ENCODE data around the gene RANBP6. TPM values are rescaled to one million over a fixed set of nuclear protein-coding genes. Genes with fewer than 3 reads are reported as not detected.
A peak's percentile ranks its signal among the peaks of the same experiment; 100 is the strongest.

Gene RANBP6
- total RNA-seq, 4 donors from 2014 or later, result 6.0 to 11.6 (median 8.3) TPM

DNA sequence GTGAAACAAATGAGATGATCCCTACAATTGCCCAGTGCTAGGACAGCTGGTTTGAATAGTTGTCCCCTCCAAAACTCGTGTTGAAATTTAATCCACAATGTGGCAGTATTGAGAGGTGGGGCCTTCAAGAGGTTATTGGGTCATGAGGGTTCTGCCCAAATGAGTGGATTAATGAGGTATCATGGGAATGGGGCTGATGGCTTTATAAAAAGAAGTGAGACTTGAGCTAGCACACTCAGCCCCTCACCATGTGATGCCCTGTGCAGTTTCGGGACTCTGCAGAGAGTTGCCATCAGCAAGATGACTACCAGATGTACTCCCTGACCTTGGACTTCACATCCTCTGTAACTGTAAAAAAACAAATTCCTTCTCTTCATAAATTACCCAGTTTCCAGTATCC lies 33.1 kb downstream of the RANBP6 start:
- Histone ChIP-seq H3K4me1 (no peaks in the 10 kb centered on the region), H3K4me3 (no peak overlapping the region), H3K27ac (no peak overlapping the region), H3K27me3 (no peaks in the 10 kb centered on the region), H3K9me3 (no peaks in the 10 kb centered on the region), H3K36me3 (peaks cover 0 to 19% (median 0%) of the 10 kb centered on the region in 3 donors)
- DNase-seq, result no peak
- TF ChIP-seq, protein P1, sequence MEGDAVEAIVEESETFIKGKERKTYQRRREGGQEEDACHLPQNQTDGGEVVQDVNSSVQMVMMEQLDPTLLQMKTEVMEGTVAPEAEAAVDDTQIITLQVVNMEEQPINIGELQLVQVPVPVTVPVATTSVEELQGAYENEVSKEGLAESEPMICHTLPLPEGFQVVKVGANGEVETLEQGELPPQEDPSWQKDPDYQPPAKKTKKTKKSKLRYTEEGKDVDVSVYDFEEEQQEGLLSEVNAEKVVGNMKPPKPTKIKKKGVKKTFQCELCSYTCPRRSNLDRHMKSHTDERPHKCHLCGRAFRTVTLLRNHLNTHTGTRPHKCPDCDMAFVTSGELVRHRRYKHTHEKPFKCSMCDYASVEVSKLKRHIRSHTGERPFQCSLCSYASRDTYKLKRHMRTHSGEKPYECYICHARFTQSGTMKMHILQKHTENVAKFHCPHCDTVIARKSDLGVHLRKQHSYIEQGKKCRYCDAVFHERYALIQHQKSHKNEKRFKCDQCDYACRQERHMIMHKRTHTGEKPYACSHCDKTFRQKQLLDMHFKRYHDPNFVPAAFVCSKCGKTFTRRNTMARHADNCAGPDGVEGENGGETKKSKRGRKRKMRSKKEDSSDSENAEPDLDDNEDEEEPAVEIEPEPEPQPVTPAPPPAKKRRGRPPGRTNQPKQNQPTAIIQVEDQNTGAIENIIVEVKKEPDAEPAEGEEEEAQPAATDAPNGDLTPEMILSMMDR (IDR thresholded peaks at IDR 0.05), result no peak
- TF ChIP-seq POLR2A (IDR thresholded peaks at IDR 0.05), result no peak

DNA sequence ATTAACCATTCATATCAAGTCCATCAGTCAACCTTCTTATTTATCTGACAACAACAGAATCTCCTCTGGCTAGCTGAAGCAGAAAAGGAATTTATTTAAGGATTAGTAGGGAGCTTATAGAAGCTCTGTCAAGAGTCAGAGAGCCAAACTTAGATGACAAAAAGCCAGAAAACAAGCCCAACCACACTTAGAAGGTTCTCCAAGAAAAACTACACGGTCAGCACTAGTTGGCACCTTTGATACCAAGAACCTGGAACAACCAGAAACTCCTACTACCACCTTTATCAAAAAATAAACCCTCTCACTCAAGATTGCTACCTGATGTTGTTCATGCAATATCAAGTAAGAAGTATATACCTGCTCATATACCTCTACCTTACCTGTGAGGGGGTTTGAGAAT lies 36.9 kb downstream of the RANBP6 start:
- H3K4me3 ChIP-seq, result no peak overlapping the region
- H3K27me3 ChIP-seq, result no peaks in the 10 kb centered on the region
- H3K27ac ChIP-seq, result no peak overlapping the region
- no peak for DNase-seq
- TF ChIP-seq POLR2A (IDR thresholded peaks at IDR 0.05), result no peak
- TF ChIP-seq, protein P1 (IDR thresholded peaks at IDR 0.05), result no peak
- H3K9me3 ChIP-seq, result no peaks in the 10 kb centered on the region
- H3K36me3 ChIP-seq, result peaks cover 0 to 6% (median 0%) of the 10 kb centered on the region in 3 donors
- H3K4me1 ChIP-seq, result no peaks in the 10 kb centered on the region

DNA sequence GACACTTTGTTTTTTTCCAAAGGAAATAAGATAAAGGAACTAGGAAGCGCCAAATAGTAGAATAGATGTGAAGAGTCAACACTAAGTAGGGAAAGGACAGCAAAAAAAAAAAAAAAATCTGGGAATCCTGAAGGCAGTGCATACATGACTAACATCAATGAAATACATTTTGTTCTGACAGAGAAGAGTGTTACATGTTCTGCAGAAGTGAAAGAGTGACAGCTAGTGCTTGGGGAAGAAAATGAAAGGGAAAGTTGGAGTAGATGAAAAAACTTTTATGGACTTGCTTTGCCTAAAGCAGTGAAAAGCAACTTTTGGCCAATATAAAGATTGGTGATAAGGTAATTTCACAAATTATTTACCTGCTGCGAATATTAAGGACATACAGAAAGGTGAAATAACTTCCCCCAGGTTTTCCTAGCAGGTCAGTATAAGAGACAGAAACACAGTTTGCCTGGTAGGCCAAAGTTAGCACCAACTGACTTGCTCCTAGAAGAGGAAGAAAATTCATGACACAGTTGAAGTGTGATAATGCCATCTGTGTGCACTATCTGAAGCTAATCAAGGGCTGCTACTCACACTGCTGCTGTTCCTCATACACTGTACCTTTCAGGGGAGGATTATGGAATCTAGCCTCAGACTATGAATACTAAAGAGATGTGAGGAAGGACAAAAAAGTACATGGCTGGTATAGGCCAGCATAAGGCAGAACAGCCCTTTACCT lies 38.6 kb downstream of the RANBP6 start:
- TF ChIP-seq, protein P1 (IDR thresholded peaks at IDR 0.05), result no peak
- TF ChIP-seq POLR2A (IDR thresholded peaks at IDR 0.05), result no peak
- Histone ChIP-seq H3K27me3 (no peaks in the 10 kb centered on the region), H3K9me3 (no peaks in the 10 kb centered on the region), H3K36me3 (no peaks in the 10 kb centered on the region), H3K4me3 (no peak overlapping the region), H3K4me1 (no peaks in the 10 kb centered on the region), H3K27ac (peak overlapping the region in 1 of 4 donors; percentile 63)
- no peak for DNase-seq

DNA sequence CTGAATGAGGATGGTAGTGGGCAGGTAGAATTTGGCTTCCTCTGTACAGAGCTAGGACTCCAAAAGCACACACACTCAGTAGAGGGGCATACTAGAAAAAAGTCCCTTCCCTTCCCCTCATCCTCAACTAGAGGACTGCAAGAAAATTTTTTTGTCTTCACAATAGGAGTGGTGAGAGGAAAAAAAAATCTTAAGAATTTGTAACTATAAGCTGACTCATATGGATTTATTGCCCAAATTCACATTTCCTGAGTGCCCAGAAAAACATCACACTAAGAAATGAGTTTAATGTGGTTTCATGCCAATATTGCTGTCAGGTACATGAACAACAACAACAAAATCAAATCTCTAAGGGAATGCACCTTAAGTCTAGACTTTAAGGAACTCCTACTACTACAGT lies 43.7 kb downstream of the RANBP6 start:
- H3K4me1 ChIP-seq, result no peaks in the 10 kb centered on the region
- H3K9me3 ChIP-seq, result no peaks in the 10 kb centered on the region
- no peak overlapping the region for H3K27ac ChIP-seq
- TF ChIP-seq, protein P1 (IDR thresholded peaks at IDR 0.05), result no peak
- no peaks in the 10 kb centered on the region for H3K27me3 ChIP-seq
- peaks cover 0 to 12% (median 0%) of the 10 kb centered on the region in 3 donors for H3K36me3 ChIP-seq
- no peak for DNase-seq
- H3K4me3 ChIP-seq, result no peak overlapping the region

Small RNA genes lying within 50 kb of the gene (small RNA-seq; reads per million reads assigned to genes)
- gene MIR4665, result 0 reads per million in 2 donors

Other genes starting within 250 kb of the RANBP6 start
- gene ERMP1, start 182.5 kb downstream of the RANBP6 start, total RNA-seq, result 10 to 100 TPM; 20.8 to 23.2 (median 22.0) TPM
- gene MLANA, start 124.7 kb downstream of the RANBP6 start, total RNA-seq, result not detected
- 1 to 10 TPM; 3.7 to 7.6 (median 5.8) TPM for gene IL33, start 200.2 kb upstream of the RANBP6 start, total RNA-seq